ENCODE results near the gene COL7A1. TPM values are rescaled to one million over a fixed set of nuclear protein-coding genes. Genes with fewer than 3 reads are reported as not detected.

COL7A1 gene
- total and polyA plus RNA-seq, 2 of the 8 experiments (the other 6 are each of a cell fraction or from before 2014, with no cell fraction given): 10.7 to 13.9 TPM

DNA sequence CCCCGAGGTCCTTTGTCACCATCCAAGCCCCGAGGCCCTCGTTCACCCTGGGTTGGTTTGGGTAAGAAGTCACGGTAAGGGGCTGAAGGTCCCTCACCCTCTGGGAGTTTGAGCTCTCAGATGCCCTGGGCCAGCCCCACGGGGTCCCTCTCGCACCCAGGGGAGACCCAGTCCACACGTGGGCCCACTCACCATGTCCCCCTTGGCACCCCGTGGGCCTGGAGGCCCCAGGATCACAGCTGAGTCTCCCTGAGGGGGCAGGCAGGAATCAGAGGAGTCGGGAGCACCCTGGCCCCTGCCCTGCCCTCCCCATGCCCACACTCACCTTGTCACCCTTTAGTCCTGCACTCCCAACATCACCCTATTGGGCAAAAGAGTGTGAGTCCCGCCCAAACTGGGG lies 25.7 kb downstream of the COL7A1 start:
- TF ChIP-seq SUZ12 (IDR thresholded peaks at IDR 0.05; ENCODE audit: low read length) (no peak), TEAD4 (IDR thresholded peaks at IDR 0.05; ENCODE audit: low read depth, low read length) (no peak), SAP30 (IDR thresholded peaks at IDR 0.05; ENCODE audit: insufficient read depth, insufficient replicate concordance, low read length) (no peak)
- TF ChIP-seq, protein P1, sequence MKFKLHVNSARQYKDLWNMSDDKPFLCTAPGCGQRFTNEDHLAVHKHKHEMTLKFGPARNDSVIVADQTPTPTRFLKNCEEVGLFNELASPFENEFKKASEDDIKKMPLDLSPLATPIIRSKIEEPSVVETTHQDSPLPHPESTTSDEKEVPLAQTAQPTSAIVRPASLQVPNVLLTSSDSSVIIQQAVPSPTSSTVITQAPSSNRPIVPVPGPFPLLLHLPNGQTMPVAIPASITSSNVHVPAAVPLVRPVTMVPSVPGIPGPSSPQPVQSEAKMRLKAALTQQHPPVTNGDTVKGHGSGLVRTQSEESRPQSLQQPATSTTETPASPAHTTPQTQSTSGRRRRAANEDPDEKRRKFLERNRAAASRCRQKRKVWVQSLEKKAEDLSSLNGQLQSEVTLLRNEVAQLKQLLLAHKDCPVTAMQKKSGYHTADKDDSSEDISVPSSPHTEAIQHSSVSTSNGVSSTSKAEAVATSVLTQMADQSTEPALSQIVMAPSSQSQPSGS (IDR thresholded peaks at IDR 0.05; ENCODE audit: low read length): no peak
- TF ChIP-seq, protein P2, sequence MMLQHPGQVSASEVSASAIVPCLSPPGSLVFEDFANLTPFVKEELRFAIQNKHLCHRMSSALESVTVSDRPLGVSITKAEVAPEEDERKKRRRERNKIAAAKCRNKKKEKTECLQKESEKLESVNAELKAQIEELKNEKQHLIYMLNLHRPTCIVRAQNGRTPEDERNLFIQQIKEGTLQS (IDR thresholded peaks at IDR 0.05; ENCODE audit: insufficient read depth, low read depth, low read length): no peak
- H4K20me1 ChIP-seq (replicated peaks in 1 of 2; ENCODE audit: control insufficient read depth in 1 of 2, insufficient read depth in 2 of 2, low read length in 2 of 2): peaks cover 0 to 4% of the 10 kb centered on the region in 2 experiments
- H2BK15ac ChIP-seq (ENCODE audit: low read length): no peak overlapping the region
- WGBS, 2 experiments (ENCODE audit: extremely low coverage in 1 of 2, insufficient coverage in 1 of 2, insufficient read length in 1 of 2, insufficient replicate concordance in 2 of 2, low coverage in 1 of 2, low lambda C conversion rate in 2 of 2, missing lambda C conversion rate in 1 of 2): 83% methylated on average over 10 of the region's 10 CpGs; no CpG with 5 or more reads in 1 of the 2 experiments
- H3K79me1 ChIP-seq (ENCODE audit: low read depth, low read length): no peaks in the 10 kb centered on the region
- no peaks in the 10 kb centered on the region for H3K9me3 ChIP-seq (ENCODE audit: insufficient read depth in 2 of 2, low read depth in 1 of 2, low read length in 1 of 2)
- H3K18ac ChIP-seq (ENCODE audit: extremely low read depth, low read length): no peak overlapping the region
- H3K27me3 ChIP-seq (replicated peaks in 1 of 4; ENCODE audit: control insufficient read depth in 3 of 4, extremely low read depth in 1 of 4, insufficient read depth in 3 of 4, low read length in 3 of 4): no peaks in the 10 kb centered on the region; a peak in 1 of 7 replicates
- H2BK5ac ChIP-seq (ENCODE audit: low read depth, low read length): no peak overlapping the region
- no peaks in the 10 kb centered on the region for H3K4me1 ChIP-seq (replicated peaks in 1 of 4; ENCODE audit: control insufficient read depth in 3 of 4, insufficient read depth in 4 of 4, low read length in 3 of 4)
- peaks cover 2% of the 10 kb centered on the region; the same call in 1 of the 2 replicates for H3K23me2 ChIP-seq (ENCODE audit: low read depth, low read length)
- no peaks in the 10 kb centered on the region for H3K79me2 ChIP-seq (ENCODE audit: control insufficient read depth in 1 of 2, insufficient read depth in 2 of 2, low read length in 2 of 2)
- H4K5ac ChIP-seq (ENCODE audit: insufficient read length, low read depth, low read length): no peak overlapping the region
- no peak overlapping the region for H3K4ac ChIP-seq (replicated peaks; ENCODE audit: insufficient read length, low read depth, low read length)
- no peak overlapping the region for H2BK12ac ChIP-seq (ENCODE audit: low read depth, low read length)
- H3K9ac ChIP-seq (replicated peaks in 1 of 4; ENCODE audit: extremely low read depth in 1 of 4, low read depth in 3 of 4, low read length in 3 of 4): no peak overlapping the region
- no peak overlapping the region for H2AK5ac ChIP-seq (ENCODE audit: low read depth, low read length)
- peak overlapping the region; percentile 19 for H3K56ac ChIP-seq (replicated peaks; ENCODE audit: insufficient read length, low read depth, low read length)
- no peaks in the 10 kb centered on the region for H3K36me3 ChIP-seq (ENCODE audit: control insufficient read depth in 2 of 4, insufficient read depth in 4 of 4, low read length in 3 of 4)
- peak overlapping the region; percentile 21; the same call in 1 of the 2 replicates for H4K8ac ChIP-seq (ENCODE audit: extremely low read depth, insufficient read depth, low read length)
- DNase-seq (ENCODE audit: low read depth in 1 of 2, low spot score in 2 of 2) (no peak), FAIRE-seq (no peak)
- no peak overlapping the region for H4K91ac ChIP-seq (replicated peaks; ENCODE audit: insufficient read length, low read length)
- H3K23ac ChIP-seq (ENCODE audit: insufficient read length): no peak overlapping the region
- ChIA-PET POLR2A (ENCODE audit: partially characterized antibody) (no interaction called here), CTCF (ENCODE audit: partially characterized antibody) (interaction anchor here (0.8 to 1.0 kb wide), 3 partner anchors 10 to 20 kb away, joined by 3 read pairs; no protein-coding TSS in a partner anchor)
- no peak overlapping the region for H3K14ac ChIP-seq (ENCODE audit: insufficient read length)
- H2BK120ac ChIP-seq (replicated peaks; ENCODE audit: low read depth, low read length): no peak overlapping the region
- H3K4me2 ChIP-seq (ENCODE audit: insufficient read depth in 1 of 2, low read depth in 2 of 2, low read length in 2 of 2): no peak overlapping the region
- no peak overlapping the region for H2AFZ ChIP-seq (ENCODE audit: low read length)
- no peak overlapping the region for H2BK20ac ChIP-seq (ENCODE audit: low read length)
- H3K27ac ChIP-seq (ENCODE audit: low read depth, low read length): no peak overlapping the region
- no peak overlapping the region for H3K4me3 ChIP-seq (ENCODE audit: extremely low read depth in 1 of 4, insufficient read depth in 2 of 4, low read depth in 3 of 4, low read length in 4 of 4)

Data from H1 (cell line).